GM23338 (cell line): Measurements from ENCODE around the gene GPR26. TPM values are rescaled to one million over a fixed set of nuclear protein-coding genes. Genes with fewer than 3 reads are reported as not detected.

Source experiments
- ATAC-seq: fragments of 200-7000 bp; cut with Tn5 transposase; 3 replicates; pipeline ENCODE4 v1.9.1; 2020
- DNase-seq: peaks from one replicate; pipeline ENCODE4 v3.0.0-alpha.2; 2015; ENCODE audit warnings: low spot score
- H2AFZ ChIP-seq: fragments of 200-600 bp; sonication (generic); 2 replicates; pipeline ENCODE4 v1.8.0; 2016; ENCODE audit warnings: antibody characterized with exemption, mild to moderate bottlenecking, moderate library complexity
- H3F3A ChIP-seq: fragments of 200-600 bp; sonication (generic); replicated peaks from 2 replicates; pipeline ENCODE4 v1.8.0; 2017; ENCODE audit warnings: antibody characterized with exemption, mixed run types, low read depth
- H3K27ac ChIP-seq: fragments of 200-600 bp; sonication (generic); 2 replicates; pipeline ENCODE4 v1.6.1; 2016; ENCODE audit warnings: low read depth
- H3K27me3 ChIP-seq: fragments of 200-600 bp; sonication (generic); 2 replicates; pipeline ENCODE4 v1.8.0; 2016; ENCODE audit warnings: mild to moderate bottlenecking, mixed run types, moderate library complexity; ENCODE audit not compliant: insufficient read depth
- H3K36me3 ChIP-seq: fragments of 200-600 bp; sonication (generic); 2 replicates; pipeline ENCODE4 v1.8.0; 2016; ENCODE audit warnings: mild to moderate bottlenecking; ENCODE audit not compliant: insufficient read depth
- H3K4me1 ChIP-seq: fragments of 200-600 bp; sonication (generic); 2 replicates; pipeline ENCODE4 v1.8.0; 2016; ENCODE audit warnings: mild to moderate bottlenecking, moderate library complexity; ENCODE audit not compliant: insufficient read depth
- H3K4me2 ChIP-seq: fragments of 200-600 bp; sonication (generic); 2 replicates; pipeline ENCODE4 v1.7.1; 2017; ENCODE audit warnings: mixed run types
- H3K4me3 ChIP-seq: fragments of 200-600 bp; sonication (generic); 2 replicates; pipeline ENCODE4 v1.6.1; 2016; ENCODE audit warnings: mixed run types
- H3K79me2 ChIP-seq: fragments of 200-600 bp; sonication (generic); replicated peaks from 2 replicates; pipeline ENCODE4 v1.8.0; 2017; ENCODE audit warnings: mild to moderate bottlenecking; ENCODE audit not compliant: insufficient read depth
- H3K9me2 ChIP-seq: fragments of 200-600 bp; sonication (generic); 2 replicates; pipeline ENCODE4 v1.8.0; 2017; ENCODE audit not compliant: insufficient read depth
- H4K20me1 ChIP-seq: fragments of 200-600 bp; sonication (generic); replicated peaks from 2 replicates; pipeline ENCODE4 v1.8.0; 2017; ENCODE audit warnings: mild to moderate bottlenecking; ENCODE audit not compliant: insufficient read depth
- H3K27ac Mint-ChIP-seq: 2 replicates; pipeline ENCODE4 v1.8.0; 2020; ENCODE audit warnings: inconsistent platforms, mild to moderate bottlenecking, moderate library complexity, mixed read lengths
- H3K27me3 Mint-ChIP-seq: 3 replicates; pipeline ENCODE4 v1.8.0; 2022; ENCODE audit warnings: low read depth, mild to moderate bottlenecking, moderate library complexity, mixed read lengths, inconsistent platforms; ENCODE audit not compliant: insufficient read depth, poor library complexity
- H3K36me3 Mint-ChIP-seq: 3 replicates; pipeline ENCODE4 v1.8.0; 2021; ENCODE audit warnings: low read depth, mild to moderate bottlenecking, inconsistent platforms, moderate library complexity, mixed read lengths
- H3K4me1 Mint-ChIP-seq: 3 replicates; pipeline ENCODE4 v1.8.0; 2020; ENCODE audit warnings: mild to moderate bottlenecking, inconsistent platforms, mixed read lengths
- H3K4me3 Mint-ChIP-seq: 3 replicates; pipeline ENCODE4 v1.8.0; 2021; ENCODE audit warnings: moderate library complexity, mild to moderate bottlenecking, inconsistent platforms, mixed read lengths
- H3K9me3 Mint-ChIP-seq: 3 replicates; pipeline ENCODE4 v1.8.0; 2020; ENCODE audit warnings: moderate library complexity, mild to moderate bottlenecking, inconsistent platforms, mixed read lengths
- STAT1 ChIP-seq: IDR thresholded peaks from one replicate; pipeline ENCODE4 v1.6.1; 2016; ENCODE audit warnings: antibody characterized with exemption; ENCODE audit not compliant: unreplicated experiment
- ZNF331 ChIP-seq: fragments of 250-450 bp; sonication (Bioruptor Pico); IDR thresholded peaks from 2 replicates; pipeline ENCODE4 v1.5.0; 2020; ENCODE audit warnings: low read depth, mild to moderate bottlenecking, moderate library complexity
- ZNF462 ChIP-seq: fragments of 250-450 bp; sonication (Bioruptor Pico); IDR thresholded peaks from 2 replicates; pipeline ENCODE4 v1.5.0; 2020; ENCODE audit warnings: mild to moderate bottlenecking, moderate library complexity
- polyA plus RNA-seq: library from polyadenylated mRNA; unstranded; fragments of >200 nt; fragmentation: Nextera tagmentation; extraction: Ambion mirVana; gene quantifications from 2 replicates; pipeline ENCODE4 v1.2.1, GENCODE V29; 2016
- total RNA-seq: library from RNA; depleted of rRNA; stranded (reverse); fragments of >200 nt; shearing (Covaris generic); gene quantifications from 2 replicates; pipeline ENCODE4 v1.2.3, GENCODE V29; 2014

The GPR26 gene
- total and polyA plus RNA-seq, 2 experiments from 2014 or later = 0.06 to 0.07 TPM

GRCh38 chr10:123715546-123715945, 49.4 kb downstream of the GPR26 start (continued):
- TF ChIP-seq ZNF462 = no peak

GRCh38 chr10:123717336-123717735, 51.2 kb downstream of the GPR26 start:
- TF ChIP-seq STAT1 = no peak
- Histone ChIP-seq H3K79me2 (no peaks in the 10 kb centered on the region), H3K27me3 (no peaks in the 10 kb centered on the region), H3K4me1 (no peaks in the 10 kb centered on the region), H2AFZ (no peak overlapping the region), H4K20me1 (no peaks in the 10 kb centered on the region), H3K9me2 (peaks cover 4% of the 10 kb centered on the region; the same call in 1 of the 2 replicates), H3K4me2 (no peak overlapping the region), H3K36me3 (no peaks in the 10 kb centered on the region), H3K4me3 (no peak overlapping the region), H3F3A (no peaks in the 10 kb centered on the region), H3K27ac (no peak overlapping the region)
- no peaks in the 10 kb centered on the region for H3K27me3 Mint-ChIP-seq
- ATAC-seq = no peak
- H3K9me3 Mint-ChIP-seq = peaks cover 5% of the 10 kb centered on the region
- no peaks in the 10 kb centered on the region for H3K36me3 Mint-ChIP-seq
- no peaks in the 10 kb centered on the region for H3K4me1 Mint-ChIP-seq
- no peak overlapping the region for H3K27ac Mint-ChIP-seq
- DNase-seq = no peak
- no peak overlapping the region for H3K4me3 Mint-ChIP-seq

- Mint-ChIP-seq H3K27ac (no peak overlapping the region), H3K27me3 (no peaks in the 10 kb centered on the region), H3K4me3 (no peak overlapping the region), H3K4me1 (no peaks in the 10 kb centered on the region), H3K36me3 (no peaks in the 10 kb centered on the region), H3K9me3 (peaks cover 5% of the 10 kb centered on the region)
- peaks cover 4% of the 10 kb centered on the region; the same call in 1 of the 2 replicates for H3K9me2 ChIP-seq
- ATAC-seq (no peak), DNase-seq (no peak)
- no peaks in the 10 kb centered on the region for H3F3A ChIP-seq
- H4K20me1 ChIP-seq = no peaks in the 10 kb centered on the region
- no peaks in the 10 kb centered on the region for H3K4me1 ChIP-seq
- H3K79me2 ChIP-seq = no peaks in the 10 kb centered on the region
- H3K4me3 ChIP-seq = no peak overlapping the region
- H2AFZ ChIP-seq = no peak overlapping the region
- TF ChIP-seq ZNF462 = no peak
- peak; percentile 83 for TF ChIP-seq ZNF331
- H3K27ac ChIP-seq = no peak overlapping the region
- no peaks in the 10 kb centered on the region for H3K27me3 ChIP-seq
- H3K36me3 ChIP-seq = no peaks in the 10 kb centered on the region
- no peak overlapping the region for H3K4me2 ChIP-seq
Observed at GRCh38 chr10:123718544-123719060, 52.4 kb downstream of the GPR26 start.
